GM19023 (cell line): Measurements from ENCODE around the gene RARS2.

ENCODE experiments used
- ATAC-seq: cut with Tn5 transposase; IDR thresholded peaks from one replicate; pipeline ENCODE4 v1.9.1; 2021; ENCODE audit warnings: mild to moderate bottlenecking, moderate library complexity; ENCODE audit not compliant: unreplicated experiment

The RARS2 gene

DNA sequence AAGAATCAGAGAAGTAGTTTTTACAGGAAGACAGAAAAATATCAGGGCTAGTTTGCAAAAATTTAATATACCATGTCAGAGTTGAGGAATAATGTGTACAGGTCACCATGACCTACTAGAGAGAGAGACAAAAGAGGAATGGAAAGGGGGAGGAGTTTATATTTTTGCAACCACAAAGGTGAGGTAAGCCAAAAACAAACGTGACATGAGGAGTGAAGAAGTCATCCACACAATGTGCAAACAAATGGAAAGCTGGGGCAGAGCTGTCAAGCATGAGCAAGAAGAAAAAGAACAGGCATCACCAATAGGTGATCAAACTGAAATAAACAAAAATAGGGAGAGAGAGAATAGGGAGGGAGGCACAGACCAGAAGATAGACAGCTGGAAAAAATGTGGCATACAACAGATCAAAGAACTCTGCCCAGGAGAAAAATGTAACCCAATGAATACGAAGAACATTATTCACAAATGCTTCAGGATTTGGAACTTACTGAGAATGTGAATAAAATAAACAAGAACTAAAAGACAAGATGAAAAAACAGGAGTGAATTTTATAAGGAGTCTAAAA, 15.5 kb downstream of the RARS2 start:
- ATAC-seq = no peak

DNA sequence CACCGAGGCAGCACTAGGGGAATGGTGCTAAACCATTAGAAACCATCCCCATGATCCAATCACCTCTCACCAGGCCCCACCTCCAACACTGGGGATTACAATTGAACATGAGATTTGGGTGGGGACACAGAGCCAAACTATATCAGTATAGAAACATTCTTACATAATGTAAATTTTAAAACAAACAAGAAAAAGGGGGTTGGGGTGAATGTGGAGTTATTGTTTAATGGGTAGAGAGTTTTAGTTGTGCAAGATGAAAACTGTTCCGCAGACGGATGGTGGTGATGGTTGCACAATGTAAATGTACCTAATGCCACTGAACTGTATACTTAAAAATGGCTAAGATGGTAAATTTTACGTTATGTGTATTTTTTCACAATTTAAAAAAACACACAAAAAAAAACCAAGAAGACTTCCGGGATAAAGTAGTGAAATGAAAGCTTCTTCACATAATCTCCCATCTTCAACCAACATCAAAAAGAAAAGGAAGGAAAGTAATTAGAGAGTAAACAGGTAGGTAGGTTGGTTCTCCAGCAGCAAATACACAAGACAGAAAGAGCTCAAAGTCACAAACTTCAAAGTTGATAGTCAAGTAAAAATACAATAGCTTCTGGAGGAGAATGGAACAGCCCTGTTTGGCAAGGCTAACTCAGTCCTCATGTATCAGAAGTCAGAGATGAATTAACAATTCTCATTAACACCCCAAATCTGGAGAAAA, 16.3 kb downstream of the RARS2 start:
- no peak for ATAC-seq

- no peak for ATAC-seq
These were observed 16.9 kb downstream of the RARS2 start for GRCh38 chr6:87572883-87573282.

- ATAC-seq = no peak
These were observed 17.8 kb downstream of the RARS2 start for GRCh38 chr6:87572021-87572420.

DNA sequence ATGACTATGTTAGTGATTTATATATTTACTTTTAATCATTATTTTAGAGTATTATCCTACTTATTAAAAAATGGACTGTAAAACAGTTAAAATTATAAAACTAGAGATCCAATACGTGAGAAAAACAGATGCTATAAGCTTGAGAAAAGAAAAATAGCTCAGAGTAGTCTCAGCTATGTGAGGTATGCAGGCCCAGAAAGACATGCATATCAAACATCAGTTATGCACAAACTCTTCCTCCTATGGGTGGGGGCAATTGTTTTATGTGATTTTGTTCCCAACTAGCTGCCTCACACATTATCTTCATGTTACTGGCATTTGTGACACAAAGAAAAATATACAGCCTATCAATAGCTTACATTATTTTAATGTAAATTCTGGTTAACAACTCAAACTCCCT, 28.8 kb downstream of the RARS2 start:
- ATAC-seq = no peak

GRCh38 chr6:87558446-87558845, 31.3 kb downstream of the RARS2 start:
- no peak for ATAC-seq

DNA sequence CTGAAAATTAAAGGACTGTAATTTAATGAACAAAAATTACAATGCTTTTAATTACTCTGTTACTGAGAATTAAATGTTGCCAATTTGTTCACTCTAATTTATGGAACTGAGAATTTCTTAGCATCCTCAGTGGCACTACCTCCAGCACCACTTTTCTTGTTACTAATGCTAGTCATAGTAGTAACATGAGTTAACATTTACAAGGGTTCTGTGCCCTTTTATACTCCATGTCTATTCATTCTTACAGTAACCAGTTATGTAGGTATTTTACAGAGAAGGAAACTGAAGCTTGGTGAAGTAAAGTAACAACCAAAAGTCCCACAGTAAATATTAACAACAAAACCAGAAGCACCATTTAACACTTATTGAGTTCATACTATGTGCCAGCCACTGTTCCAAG, 34.3 kb downstream of the RARS2 start:
- ATAC-seq = no peak

DNA sequence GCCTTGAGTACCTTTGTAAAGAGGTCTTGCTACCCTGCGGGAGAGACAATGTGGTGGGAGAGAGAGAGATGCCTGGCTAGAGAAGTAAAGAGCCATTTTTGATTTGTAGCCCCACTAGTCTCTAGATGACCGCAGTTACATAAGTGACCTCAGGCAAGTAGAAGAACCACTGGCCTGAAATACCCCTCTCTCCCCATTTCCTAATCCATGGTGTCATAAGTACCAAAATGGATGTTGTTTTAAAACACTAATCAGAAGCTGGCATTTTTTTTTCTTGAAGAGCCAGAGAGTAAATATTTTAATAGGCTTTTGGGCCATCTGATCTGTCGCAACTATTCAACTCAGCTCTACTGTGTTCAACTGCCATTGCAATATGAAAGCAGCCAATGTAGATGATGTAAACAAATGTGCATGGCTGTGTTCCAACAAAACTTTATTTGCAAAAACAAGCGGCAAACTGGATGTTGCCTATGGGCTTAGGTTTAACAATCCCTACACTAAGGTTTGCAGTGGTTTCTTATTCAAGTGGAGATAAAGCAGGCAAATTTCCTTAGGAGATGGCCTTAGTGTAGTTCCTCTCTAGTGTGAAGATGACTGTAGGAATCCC, 36.5 kb downstream of the RARS2 start:
- ATAC-seq = no peak

GRCh38 chr6:87551799-87552198, 38.0 kb downstream of the RARS2 start:
- ATAC-seq = no peak

- no peak for ATAC-seq
These were observed 45.4 kb downstream of the RARS2 start for GRCh38 chr6:87544474-87544735.

GRCh38 chr6:87543696-87544473, 45.9 kb downstream of the RARS2 start:
- no peak for ATAC-seq

DNA sequence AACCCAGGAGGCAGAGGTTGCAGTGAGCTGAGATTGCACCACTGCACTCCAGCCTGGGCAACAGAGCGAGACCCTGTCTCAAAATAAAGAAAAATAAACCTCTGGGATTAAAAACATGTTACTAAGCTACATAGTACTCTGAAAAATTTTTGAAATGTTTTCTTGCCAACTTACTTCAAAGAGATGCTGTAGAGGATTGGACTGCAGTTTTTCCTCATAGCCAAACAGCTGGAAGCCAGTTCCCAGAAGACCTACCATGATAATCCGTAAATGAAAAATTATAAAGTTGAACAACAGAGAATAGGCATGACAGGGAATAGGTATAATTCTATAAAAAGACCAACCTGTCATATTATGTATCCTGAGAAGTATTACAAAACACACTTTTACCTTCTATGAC, 48.0 kb downstream of the RARS2 start:
- no peak for ATAC-seq

GRCh38 chr6:87541041-87541440, 48.7 kb downstream of the RARS2 start:
- no peak for ATAC-seq

- ATAC-seq = no peak
These were observed 49.2 kb downstream of the RARS2 start for GRCh38 chr6:87540539-87540938.

DNA sequence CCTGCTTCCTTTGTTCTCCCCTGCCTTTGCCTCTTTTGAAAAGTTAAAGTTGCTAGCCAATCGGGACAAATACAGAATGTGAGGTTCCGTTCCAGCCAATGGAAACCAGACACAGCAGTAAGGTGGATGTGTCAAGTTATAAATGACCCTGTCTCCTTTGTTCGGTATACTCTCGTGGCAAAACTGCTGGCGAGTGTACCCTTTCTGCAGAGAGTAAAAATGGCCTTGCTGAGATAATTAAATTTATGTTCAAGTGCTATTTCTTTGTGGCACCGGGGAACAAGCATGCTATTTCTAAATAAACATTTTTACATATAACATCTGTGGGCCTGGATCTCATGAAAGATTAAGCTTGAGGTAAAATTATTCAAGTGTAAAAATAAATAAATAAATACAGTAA, 50.2 kb downstream of the RARS2 start:
- no peak for ATAC-seq

GRCh38 chr6:87538510-87539260, 51.1 kb downstream of the RARS2 start:
- ATAC-seq = no peak

GRCh38 chr6:87534377-87535047, 55.3 kb downstream of the RARS2 start:
- no peak for ATAC-seq

DNA sequence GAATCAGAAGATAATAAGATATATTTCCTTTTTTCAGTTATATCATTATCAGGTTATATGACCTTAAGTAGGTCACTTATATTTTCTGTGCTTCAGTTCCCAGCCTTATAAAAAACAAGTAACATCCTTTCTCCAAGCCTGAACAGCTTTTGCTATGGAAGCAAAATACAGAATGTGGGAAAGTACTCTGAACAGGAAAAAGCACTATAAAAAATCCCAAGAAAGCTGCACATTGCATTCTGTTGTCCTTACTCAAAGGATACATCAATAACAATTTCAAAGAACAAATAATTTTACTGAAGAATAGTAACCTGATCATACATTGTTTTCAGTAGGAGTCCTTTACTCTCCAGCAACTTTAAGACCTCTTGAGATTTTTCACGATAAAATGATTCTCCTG, 60.6 kb downstream of the RARS2 start:
- ATAC-seq = no peak

DNA sequence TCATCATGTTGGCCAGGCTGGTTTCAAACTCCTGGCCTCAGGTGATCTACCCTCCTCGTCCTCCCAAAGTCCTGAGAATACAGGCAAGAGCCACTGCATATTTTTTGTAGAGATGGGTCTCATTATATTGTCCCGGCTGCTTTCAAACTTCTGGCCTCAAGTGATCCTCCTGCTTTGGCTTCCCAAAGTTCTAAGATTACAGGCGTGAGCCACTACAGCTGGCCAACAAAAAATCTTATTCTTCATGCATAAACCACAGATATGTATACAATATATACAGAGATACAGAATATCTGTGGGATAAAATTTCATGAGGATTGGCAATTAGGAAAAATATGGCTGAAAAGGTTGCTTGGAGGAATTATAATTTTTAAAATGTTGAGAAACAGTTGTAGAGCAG, 67.1 kb downstream of the RARS2 start:
- ATAC-seq = no peak

DNA sequence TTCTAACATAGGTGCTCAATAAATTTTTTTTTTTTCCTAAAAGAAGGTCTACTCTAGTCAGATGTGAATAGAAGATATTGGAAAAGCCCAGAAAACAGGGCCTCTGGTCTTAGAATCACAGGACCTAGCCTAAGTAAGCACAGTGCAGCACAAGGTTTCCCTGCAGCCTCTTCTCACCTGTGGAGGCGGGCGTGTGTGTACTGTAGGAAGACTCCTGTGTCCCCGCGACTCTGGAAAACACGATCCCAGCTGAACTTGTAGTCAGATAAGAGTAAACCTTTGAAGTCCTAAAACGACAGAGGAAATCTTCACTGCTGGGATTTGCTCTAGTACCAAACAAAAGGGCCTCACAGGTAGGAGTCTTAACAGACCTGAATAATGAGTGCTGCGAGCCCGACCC, 71.3 kb downstream of the RARS2 start:
- no peak for ATAC-seq

- ATAC-seq = no peak
These were observed 75.0 kb downstream of the RARS2 start for GRCh38 chr6:87514831-87515230.
